ENCODE data around the gene STOM. TPM values are rescaled to one million over a fixed set of nuclear protein-coding genes. Genes with fewer than 3 reads are reported as not detected.

The STOM gene
- total and polyA plus RNA-seq, 8 donors, result 13.9 to 65.1 (median 32.0) TPM

DNA sequence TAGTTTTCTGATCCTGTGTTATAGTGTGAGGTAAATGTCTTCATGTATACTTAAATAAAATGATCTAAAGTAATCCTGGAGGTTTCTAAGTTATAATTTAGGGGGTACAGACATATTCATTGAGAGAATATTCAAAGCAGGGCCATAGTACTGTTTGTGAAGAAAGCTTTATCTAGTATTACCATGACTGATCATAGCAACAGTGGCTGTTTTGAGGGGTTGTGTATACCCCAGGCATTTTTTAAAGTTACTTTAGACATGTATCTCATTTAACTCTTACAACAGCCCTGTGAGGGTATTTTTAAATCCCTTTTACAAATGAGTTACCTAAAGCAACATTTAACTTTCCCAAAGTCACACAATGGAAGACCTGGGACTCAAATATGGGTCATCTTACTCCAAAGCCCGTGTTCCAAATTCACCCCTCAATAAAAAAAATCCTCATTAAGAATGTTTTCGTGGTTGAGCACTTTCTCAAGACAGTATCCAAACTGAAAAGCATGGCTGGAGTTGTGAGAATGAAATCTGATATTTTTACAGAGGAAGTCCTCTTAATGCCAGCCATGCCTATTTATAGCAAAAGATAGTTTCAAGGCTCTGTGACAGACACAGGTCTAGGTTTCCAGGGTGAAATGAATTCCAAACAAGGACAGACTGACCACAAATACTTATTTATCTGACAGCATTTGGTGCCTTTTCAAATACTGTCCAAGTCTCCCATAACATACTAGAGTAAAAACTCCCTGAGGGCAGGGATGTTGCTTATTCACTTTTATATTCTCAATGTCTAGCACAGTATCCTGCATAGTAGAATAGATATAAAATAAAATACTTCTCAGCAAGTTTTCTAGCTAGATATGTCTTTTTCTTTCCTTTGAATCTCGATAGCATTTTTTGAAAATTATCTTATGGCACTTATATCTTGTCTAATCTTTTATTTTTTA lies 10.4 kb downstream of the STOM start:
- TF ChIP-seq, protein P1, sequence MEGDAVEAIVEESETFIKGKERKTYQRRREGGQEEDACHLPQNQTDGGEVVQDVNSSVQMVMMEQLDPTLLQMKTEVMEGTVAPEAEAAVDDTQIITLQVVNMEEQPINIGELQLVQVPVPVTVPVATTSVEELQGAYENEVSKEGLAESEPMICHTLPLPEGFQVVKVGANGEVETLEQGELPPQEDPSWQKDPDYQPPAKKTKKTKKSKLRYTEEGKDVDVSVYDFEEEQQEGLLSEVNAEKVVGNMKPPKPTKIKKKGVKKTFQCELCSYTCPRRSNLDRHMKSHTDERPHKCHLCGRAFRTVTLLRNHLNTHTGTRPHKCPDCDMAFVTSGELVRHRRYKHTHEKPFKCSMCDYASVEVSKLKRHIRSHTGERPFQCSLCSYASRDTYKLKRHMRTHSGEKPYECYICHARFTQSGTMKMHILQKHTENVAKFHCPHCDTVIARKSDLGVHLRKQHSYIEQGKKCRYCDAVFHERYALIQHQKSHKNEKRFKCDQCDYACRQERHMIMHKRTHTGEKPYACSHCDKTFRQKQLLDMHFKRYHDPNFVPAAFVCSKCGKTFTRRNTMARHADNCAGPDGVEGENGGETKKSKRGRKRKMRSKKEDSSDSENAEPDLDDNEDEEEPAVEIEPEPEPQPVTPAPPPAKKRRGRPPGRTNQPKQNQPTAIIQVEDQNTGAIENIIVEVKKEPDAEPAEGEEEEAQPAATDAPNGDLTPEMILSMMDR (IDR thresholded peaks at IDR 0.05), result no peak
- Histone ChIP-seq H3K4me3 (no peak overlapping the region), H3K4me1 (peaks cover 0 to 10% (median 0%) of the 10 kb centered on the region in 3 donors), H3K36me3 (no peaks in the 10 kb centered on the region), H3K27ac (no peak overlapping the region), H3K27me3 (no peaks in the 10 kb centered on the region), H3K9me3 (no peaks in the 10 kb centered on the region)
- intact Hi-C loops (cut with DNase I), result no loop called here
- no peak for DNase-seq
- 83 to 87% methylated on average over 3 of the region's 3 CpGs for WGBS, 2 donors
- peak; percentile 39 for FAIRE-seq
- no peak for ATAC-seq

DNA sequence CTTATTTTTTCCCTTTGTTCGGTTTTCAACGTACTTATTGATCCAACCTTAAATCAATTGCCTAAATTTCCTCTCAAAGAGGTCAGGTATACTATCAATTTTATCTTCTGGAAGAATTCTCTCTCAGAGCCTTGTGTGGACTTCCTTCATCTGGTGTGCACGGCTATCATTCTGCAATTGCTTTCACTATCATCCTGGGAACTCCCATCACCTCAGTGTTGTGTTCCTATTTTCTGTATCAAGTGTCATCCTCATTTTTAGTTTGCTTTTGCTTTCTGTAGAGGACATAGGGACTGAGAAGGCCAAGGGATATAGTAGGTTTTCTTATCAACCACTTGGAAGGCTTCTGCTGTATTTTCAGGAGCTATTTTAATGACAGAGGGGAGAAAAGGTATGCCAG lies 11.3 kb downstream of the STOM start:
- H3K27ac ChIP-seq, result no peak overlapping the region
- TF ChIP-seq, protein P1 (IDR thresholded peaks at IDR 0.05), result no peak

DNA sequence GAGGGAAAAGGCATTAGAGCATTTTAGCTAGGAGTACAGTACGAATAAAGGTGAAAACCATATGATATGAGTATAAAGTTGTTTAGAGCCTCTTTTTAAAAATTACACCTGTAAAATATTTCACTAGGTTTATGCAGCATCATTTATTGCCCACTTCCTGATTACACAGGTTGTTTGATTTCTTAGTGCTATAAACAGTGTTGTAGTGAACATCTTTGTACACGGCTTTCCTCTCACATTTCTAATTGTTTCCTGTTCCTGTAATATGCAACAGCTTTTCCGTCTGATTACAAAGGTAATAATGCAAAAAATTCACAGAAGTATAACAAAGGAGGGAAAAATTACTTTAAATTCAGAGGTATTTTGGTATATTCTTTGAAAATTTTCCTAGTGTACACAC lies 13.0 kb downstream of the STOM start:
- H3K9me3 ChIP-seq, result no peaks in the 10 kb centered on the region
- no peak overlapping the region for H3K4me3 ChIP-seq
- ATAC-seq (no peak), FAIRE-seq (no peak), DNase-seq (no peak)
- no peaks in the 10 kb centered on the region for H3K27me3 ChIP-seq
- no peaks in the 10 kb centered on the region for H3K36me3 ChIP-seq
- H3K27ac ChIP-seq, result no peak overlapping the region
- TF ChIP-seq, protein P1 (IDR thresholded peaks at IDR 0.05), result no peak
- intact Hi-C loops (cut with DNase I), result no loop called here
- peaks cover 0 to under 1% (median 0%) of the 10 kb centered on the region in 3 donors for H3K4me1 ChIP-seq
- 67 to 79% methylated on average over 3 of the region's 3 CpGs for WGBS, 2 donors

More for the DNA sequence above, 11.3 kb downstream of the STOM start:
- 72 to 74% methylated on average over 3 of the region's 3 CpGs for WGBS, 2 donors
- Histone ChIP-seq H3K36me3 (no peaks in the 10 kb centered on the region), H3K27me3 (no peaks in the 10 kb centered on the region), H3K9me3 (no peaks in the 10 kb centered on the region), H3K4me1 (peaks cover 0 to 7% (median 0%) of the 10 kb centered on the region in 3 donors), H3K4me3 (no peak overlapping the region)
- ATAC-seq, result peak in 1 of 4 donors; percentile 30
- FAIRE-seq, result no peak
- intact Hi-C loops (cut with DNase I), result no loop called here
- no peak for DNase-seq

DNA sequence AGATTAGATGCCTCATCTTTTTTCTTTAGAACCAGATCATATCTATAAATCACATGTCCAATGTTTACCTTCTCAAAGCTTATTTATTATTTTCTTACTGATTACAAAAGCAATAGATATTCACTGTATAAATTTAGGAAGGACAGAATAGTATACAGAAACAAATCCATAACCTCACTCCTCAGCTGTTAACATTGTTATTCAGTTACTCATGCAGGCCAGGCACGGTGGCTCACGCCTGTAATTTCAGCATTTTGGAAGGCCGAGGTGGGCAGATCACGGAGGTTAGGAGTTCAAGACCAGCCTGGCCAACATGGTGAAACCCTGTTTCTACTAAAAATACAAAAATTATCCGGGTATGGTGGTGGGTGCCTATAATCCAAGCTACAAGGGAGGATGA lies 15.3 kb downstream of the STOM start:
- TF ChIP-seq, protein P1 (IDR thresholded peaks at IDR 0.05), result no peak
- H3K27ac ChIP-seq, result no peak overlapping the region
- H3K4me3 ChIP-seq, result no peak overlapping the region
- 73 to 96% methylated on average over 5 of the region's 5 CpGs for WGBS, 2 donors
- FAIRE-seq (no peak), ATAC-seq (no peak), DNase-seq (no peak)
- H3K36me3 ChIP-seq, result no peaks in the 10 kb centered on the region
- intact Hi-C loops (cut with DNase I), result no loop called here
- no peaks in the 10 kb centered on the region for H3K9me3 ChIP-seq
- peaks cover 0 to 14% (median 5%) of the 10 kb centered on the region in 3 donors for H3K4me1 ChIP-seq
- H3K27me3 ChIP-seq, result no peaks in the 10 kb centered on the region

DNA sequence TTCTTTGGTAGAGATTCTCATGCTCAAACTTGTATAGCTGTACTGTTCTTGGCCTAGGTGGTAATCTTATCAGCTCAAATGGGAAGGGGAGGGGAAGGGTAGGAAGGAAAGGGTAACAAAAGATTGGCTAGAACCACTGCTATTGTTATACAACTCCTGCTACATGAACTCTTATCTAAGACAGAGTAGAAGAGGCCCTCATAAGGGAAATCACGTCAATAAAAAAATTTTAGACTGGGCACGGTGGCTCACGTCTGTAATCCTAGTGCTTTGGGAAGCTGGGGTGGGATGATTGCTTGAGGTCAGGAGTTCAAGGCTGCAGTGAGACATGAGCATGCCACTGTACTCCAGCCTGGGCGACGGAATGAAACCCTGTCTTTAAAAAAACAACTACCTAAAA lies 15.9 kb downstream of the STOM start:
- no peak for DNase-seq
- no peak overlapping the region for H3K4me3 ChIP-seq
- no peak for FAIRE-seq
- peaks cover 0 to 14% (median 5%) of the 10 kb centered on the region in 3 donors for H3K4me1 ChIP-seq
- 54 to 56% methylated on average over 5 of the region's 5 CpGs for WGBS, 2 donors
- no peaks in the 10 kb centered on the region for H3K27me3 ChIP-seq
- H3K36me3 ChIP-seq, result no peaks in the 10 kb centered on the region
- peak in 2 of 4 donors; percentile 21 to 31 for ATAC-seq
- peak overlapping the region in 1 of 4 donors; percentile 21 for H3K27ac ChIP-seq
- H3K9me3 ChIP-seq, result no peaks in the 10 kb centered on the region
- TF ChIP-seq, protein P1 (IDR thresholded peaks at IDR 0.05), result no peak
- intact Hi-C loops (cut with DNase I), result no loop called here
